ENCODE results near the gene RAB1A. TPM values are rescaled to one million over a fixed set of nuclear protein-coding genes. Genes with fewer than 3 reads are reported as not detected.

Gene RAB1A
- total RNA-seq, 1 donor from 2014 or later, result 259 TPM

- Histone ChIP-seq H3K4me2 (ENCODE audit: low read length) (no peak overlapping the region), H3K9ac (ENCODE audit: low read length) (no peak overlapping the region), H3K36me3 (ENCODE audit: insufficient read depth, low read length) (peaks cover 8% of the 10 kb centered on the region), H3K4me3 (ENCODE audit: insufficient read depth, low read depth, low read length) (no peak overlapping the region), H3K4me1 (ENCODE audit: insufficient read depth, low read length) (no peaks in the 10 kb centered on the region), H2AFZ (ENCODE audit: low read depth, low read length) (no peak overlapping the region), H3K79me2 (ENCODE audit: insufficient read depth, low read length) (peaks cover 100% of the 10 kb centered on the region), H3K9me3 (ENCODE audit: insufficient read depth, low read depth, low read length) (no peaks in the 10 kb centered on the region), H4K20me1 (ENCODE audit: insufficient read depth, low read length) (peaks cover 100% of the 10 kb centered on the region), H3K27ac (ENCODE audit: low read depth, low read length) (no peak overlapping the region), H3K27me3 (ENCODE audit: insufficient read depth, low read length) (no peaks in the 10 kb centered on the region)
- Mint-ChIP-seq H3K4me3 (ENCODE audit: unreplicated experiment) (no peak overlapping the region), H3K9me3 (ENCODE audit: unreplicated experiment) (no peaks in the 10 kb centered on the region), H3K36me3 (ENCODE audit: low read depth, unreplicated experiment) (peaks cover 7% of the 10 kb centered on the region), H3K27ac (ENCODE audit: unreplicated experiment) (no peak overlapping the region), H3K27me3 (ENCODE audit: low read depth, unreplicated experiment) (no peaks in the 10 kb centered on the region), H3K4me1 (ENCODE audit: low read depth, unreplicated experiment) (peaks cover 9% of the 10 kb centered on the region)
- no peak for FAIRE-seq
- DNase-seq (ENCODE audit: low read depth), result no peak
- TF ChIP-seq EZH2 (IDR thresholded peaks at IDR 0.05; ENCODE audit: insufficient read depth, low read length), result no peak
- no peak for TF ChIP-seq CTCF (IDR thresholded peaks at IDR 0.05; ENCODE audit: insufficient read depth, low read depth, low read length)
Measured at GRCh38 chr2:65108780-65109179, 21.1 kb downstream of the RAB1A start.

- Mint-ChIP-seq H3K9me3 (ENCODE audit: unreplicated experiment) (no peaks in the 10 kb centered on the region), H3K4me3 (ENCODE audit: unreplicated experiment) (no peak overlapping the region), H3K4me1 (ENCODE audit: low read depth, unreplicated experiment) (peaks cover 9% of the 10 kb centered on the region), H3K36me3 (ENCODE audit: low read depth, unreplicated experiment) (peaks cover 7% of the 10 kb centered on the region), H3K27ac (ENCODE audit: unreplicated experiment) (no peak overlapping the region), H3K27me3 (ENCODE audit: low read depth, unreplicated experiment) (no peaks in the 10 kb centered on the region)
- Histone ChIP-seq H3K36me3 (ENCODE audit: insufficient read depth, low read length) (peaks cover 17% of the 10 kb centered on the region), H3K9me3 (ENCODE audit: insufficient read depth, low read depth, low read length) (no peaks in the 10 kb centered on the region), H4K20me1 (ENCODE audit: insufficient read depth, low read length) (peaks cover 100% of the 10 kb centered on the region), H3K27me3 (ENCODE audit: insufficient read depth, low read length) (no peaks in the 10 kb centered on the region), H3K9ac (ENCODE audit: low read length) (no peak overlapping the region), H3K4me2 (ENCODE audit: low read length) (no peak overlapping the region), H3K4me1 (ENCODE audit: insufficient read depth, low read length) (no peaks in the 10 kb centered on the region), H2AFZ (ENCODE audit: low read depth, low read length) (no peak overlapping the region), H3K27ac (ENCODE audit: low read depth, low read length) (no peak overlapping the region), H3K79me2 (ENCODE audit: insufficient read depth, low read length) (peaks cover 99% of the 10 kb centered on the region), H3K4me3 (ENCODE audit: insufficient read depth, low read depth, low read length) (no peak overlapping the region)
- TF ChIP-seq CTCF (IDR thresholded peaks at IDR 0.05; ENCODE audit: insufficient read depth, low read depth, low read length) (no peak), EZH2 (IDR thresholded peaks at IDR 0.05; ENCODE audit: insufficient read depth, low read length) (no peak)
- FAIRE-seq (no peak), DNase-seq (ENCODE audit: low read depth) (no peak)
Measured at GRCh38 chr2:65107530-65107929, 22.4 kb downstream of the RAB1A start.

- Mint-ChIP-seq H3K27me3 (ENCODE audit: low read depth, unreplicated experiment) (no peaks in the 10 kb centered on the region), H3K4me3 (ENCODE audit: unreplicated experiment) (no peak overlapping the region), H3K4me1 (ENCODE audit: low read depth, unreplicated experiment) (peaks cover 16% of the 10 kb centered on the region), H3K9me3 (ENCODE audit: unreplicated experiment) (no peaks in the 10 kb centered on the region), H3K36me3 (ENCODE audit: low read depth, unreplicated experiment) (peaks cover 10% of the 10 kb centered on the region), H3K27ac (ENCODE audit: unreplicated experiment) (no peak overlapping the region)
- H3K4me3 ChIP-seq (ENCODE audit: insufficient read depth, low read depth, low read length), result no peak overlapping the region
- no peak overlapping the region for H2AFZ ChIP-seq (ENCODE audit: low read depth, low read length)
- FAIRE-seq, result no peak
- H3K27ac ChIP-seq (ENCODE audit: low read depth, low read length), result peak overlapping the region; percentile 9
- H3K9ac ChIP-seq (ENCODE audit: low read length), result no peak overlapping the region
- H4K20me1 ChIP-seq (ENCODE audit: insufficient read depth, low read length), result peaks cover 100% of the 10 kb centered on the region
- no peak for DNase-seq (ENCODE audit: low read depth)
- peaks cover 29% of the 10 kb centered on the region for H3K36me3 ChIP-seq (ENCODE audit: insufficient read depth, low read length)
- no peaks in the 10 kb centered on the region for H3K9me3 ChIP-seq (ENCODE audit: insufficient read depth, low read depth, low read length)
- TF ChIP-seq CTCF (IDR thresholded peaks at IDR 0.05; ENCODE audit: insufficient read depth, low read depth, low read length) (no peak), EZH2 (IDR thresholded peaks at IDR 0.05; ENCODE audit: insufficient read depth, low read length) (no peak)
- no peaks in the 10 kb centered on the region for H3K27me3 ChIP-seq (ENCODE audit: insufficient read depth, low read length)
- no peak overlapping the region for H3K4me2 ChIP-seq (ENCODE audit: low read length)
- H3K79me2 ChIP-seq (ENCODE audit: insufficient read depth, low read length), result peaks cover 97% of the 10 kb centered on the region
- no peaks in the 10 kb centered on the region for H3K4me1 ChIP-seq (ENCODE audit: insufficient read depth, low read length)
Measured at GRCh38 chr2:65103013-65103715, 26.7 kb downstream of the RAB1A start.

All from astrocyte (in vitro differentiated cells and primary cell).